GM18870 (cell line): ENCODE data around the gene ULK4.
"Not testable (repeated sequence)": the region's sequence is repeated elsewhere in the genome, so short reads cannot be mapped to it uniquely, and the experiment has no call there.

Experiments
- ATAC-seq: cut with Tn5 transposase; IDR thresholded peaks from one replicate; pipeline ENCODE4 v1.9.1; 2021; ENCODE audit warnings: moderate library complexity; ENCODE audit not compliant: unreplicated experiment

The ULK4 gene

DNA sequence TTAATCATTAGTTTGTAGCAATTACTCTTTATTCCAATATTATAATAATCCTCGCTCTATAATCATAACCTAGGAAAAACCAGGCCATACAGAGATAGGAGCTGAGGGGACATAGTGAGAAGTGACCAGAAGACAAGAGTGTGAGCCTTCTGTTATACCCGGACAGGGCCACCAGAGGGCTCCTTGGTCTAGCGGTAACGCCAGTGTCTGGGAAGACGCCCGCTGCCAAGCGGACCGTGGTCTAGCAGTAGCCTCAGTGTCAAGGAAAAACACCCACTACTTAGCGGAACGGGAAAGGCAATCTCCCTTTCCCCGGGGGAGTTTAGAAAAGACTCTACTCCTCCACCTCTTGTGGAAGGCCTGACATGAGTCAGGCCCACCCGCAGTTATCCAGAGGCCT lies 266.1 kb downstream of the ULK4 start:
- ATAC-seq, result not testable (repeated sequence)

DNA sequence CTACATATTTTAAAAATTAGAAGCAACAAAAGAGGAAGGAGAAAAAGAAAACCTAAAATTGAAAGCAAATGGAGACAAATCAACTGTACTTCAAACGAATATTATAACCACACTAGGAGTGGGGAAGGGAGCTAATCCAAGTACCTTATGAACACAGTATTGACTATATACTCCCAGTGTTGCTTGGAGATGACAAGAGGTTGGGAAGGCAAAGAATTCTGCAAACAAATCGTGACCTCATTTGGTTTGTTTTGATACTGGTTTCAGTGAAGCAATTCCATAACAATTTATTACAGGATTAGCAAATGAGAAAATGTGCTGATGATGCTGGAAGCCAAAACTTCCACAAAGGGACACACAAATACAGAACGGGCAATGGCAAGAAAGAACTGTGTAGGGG lies 268.1 kb downstream of the ULK4 start:
- no peak for ATAC-seq

DNA sequence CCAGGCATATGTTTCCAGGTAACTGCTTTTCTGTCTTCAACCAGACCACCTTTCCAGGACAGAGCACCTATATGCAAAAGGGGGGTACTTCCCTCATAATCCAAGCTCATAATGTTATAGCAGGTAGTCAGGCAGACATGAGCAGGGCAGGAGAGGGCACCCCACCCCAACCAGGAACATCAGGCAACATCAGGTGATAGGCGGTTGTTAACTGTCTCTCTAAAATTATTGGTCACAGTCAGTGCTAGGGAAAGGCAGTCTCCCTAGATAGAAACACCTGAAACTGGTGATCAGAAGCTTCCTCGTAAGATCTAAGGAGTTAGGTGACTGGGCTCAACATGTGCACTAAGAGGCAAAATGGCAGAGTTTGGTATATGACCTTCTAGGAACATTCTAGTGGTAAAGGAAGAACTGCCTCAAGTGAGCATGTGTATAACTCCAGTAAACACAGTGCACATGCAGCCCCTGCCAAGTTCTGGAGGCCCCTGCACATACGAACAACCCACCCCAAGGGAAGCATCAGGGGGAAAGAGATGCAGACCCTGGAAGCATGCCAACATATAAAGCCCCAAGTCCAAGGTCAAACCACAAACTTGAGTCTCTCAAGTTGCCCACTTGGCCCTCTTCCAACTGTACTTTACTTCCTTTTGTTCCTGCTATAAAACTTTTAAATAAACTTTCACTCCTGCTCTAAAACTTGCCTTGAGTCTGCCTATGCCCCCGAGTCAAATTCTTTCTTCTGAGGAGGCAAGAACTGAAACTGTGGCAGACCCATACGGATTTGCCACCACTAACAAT lies 270.9 kb downstream of the ULK4 start:
- ATAC-seq, result no peak

DNA sequence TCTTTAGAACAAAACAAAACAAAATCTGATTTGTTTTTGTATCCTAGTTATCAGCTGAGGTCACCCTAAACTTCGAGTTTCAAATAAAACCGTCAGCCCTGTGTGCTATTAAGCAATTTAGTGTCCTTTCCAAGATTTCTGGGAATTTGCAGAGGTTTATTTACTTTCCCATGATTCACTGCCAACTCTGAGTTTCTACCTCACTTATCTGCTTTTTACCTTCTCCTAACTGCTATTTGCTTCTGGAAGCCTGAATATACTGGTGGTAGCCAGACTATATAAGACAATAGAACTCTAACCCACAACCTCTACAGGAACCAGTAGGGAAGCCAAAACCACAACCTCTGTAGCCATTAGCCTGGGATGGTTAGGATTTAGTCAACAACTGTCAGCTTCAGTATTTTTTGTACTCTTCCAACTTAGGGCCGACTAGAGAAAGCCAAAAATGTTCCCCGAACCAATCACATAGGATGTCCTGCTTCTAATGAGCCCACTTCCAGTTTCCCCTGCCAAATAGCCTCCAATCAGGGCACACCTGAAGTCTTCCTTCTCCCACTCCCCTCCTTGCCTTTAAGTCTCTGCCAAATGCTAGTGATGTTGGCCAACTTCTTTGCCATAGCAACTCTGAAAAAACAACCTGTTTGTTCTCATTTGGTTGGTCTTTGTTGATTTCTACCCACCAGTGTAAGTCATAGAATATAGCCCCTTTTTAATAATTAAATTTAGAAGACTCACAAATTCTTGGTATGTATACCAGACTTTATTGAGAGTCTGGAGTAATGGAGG lies 273.1 kb downstream of the ULK4 start:
- no peak for ATAC-seq

DNA sequence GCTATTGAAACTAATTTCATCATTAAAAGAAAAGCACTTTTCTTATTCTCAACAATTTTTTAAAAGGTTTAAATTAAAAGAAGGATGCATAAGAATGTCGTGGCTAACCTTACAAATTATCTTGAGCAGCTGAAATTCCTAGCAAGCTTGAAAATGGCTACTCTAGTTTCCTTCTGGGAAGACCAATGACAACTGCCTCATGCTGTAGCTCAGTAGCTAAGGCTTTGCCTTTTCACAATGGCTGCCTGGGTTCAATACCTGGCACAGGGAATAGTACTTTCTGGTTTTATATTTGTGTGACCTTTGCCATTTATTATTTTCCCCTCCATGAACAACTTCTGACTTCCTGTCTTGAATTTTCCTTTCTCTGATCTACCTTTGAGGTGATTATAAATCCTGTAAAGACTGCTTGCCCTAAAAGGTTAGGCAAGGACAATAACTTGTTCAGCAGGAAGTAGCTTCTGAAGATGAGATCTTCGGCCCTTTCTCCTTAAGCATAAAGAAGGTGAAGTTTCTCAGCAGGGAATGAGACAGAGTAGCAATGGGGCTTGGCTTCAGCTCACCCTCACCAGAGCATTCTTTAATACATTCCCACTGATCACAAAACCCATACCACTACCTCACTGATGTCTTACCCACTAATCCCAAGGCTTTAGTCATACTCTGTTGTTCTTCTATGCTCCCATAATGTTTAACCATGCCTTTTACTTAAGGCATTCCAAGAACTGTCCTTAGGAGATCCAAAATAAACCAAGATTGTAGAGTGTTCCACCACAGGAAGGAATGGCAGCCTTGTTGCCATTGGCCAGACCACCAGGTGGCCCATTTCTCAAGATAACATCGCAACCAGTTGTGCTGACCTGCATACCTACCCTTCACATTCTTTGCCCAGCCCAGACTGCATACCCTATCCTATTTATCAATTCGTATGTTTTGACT lies 276.8 kb downstream of the ULK4 start:
- ATAC-seq, result no peak

DNA sequence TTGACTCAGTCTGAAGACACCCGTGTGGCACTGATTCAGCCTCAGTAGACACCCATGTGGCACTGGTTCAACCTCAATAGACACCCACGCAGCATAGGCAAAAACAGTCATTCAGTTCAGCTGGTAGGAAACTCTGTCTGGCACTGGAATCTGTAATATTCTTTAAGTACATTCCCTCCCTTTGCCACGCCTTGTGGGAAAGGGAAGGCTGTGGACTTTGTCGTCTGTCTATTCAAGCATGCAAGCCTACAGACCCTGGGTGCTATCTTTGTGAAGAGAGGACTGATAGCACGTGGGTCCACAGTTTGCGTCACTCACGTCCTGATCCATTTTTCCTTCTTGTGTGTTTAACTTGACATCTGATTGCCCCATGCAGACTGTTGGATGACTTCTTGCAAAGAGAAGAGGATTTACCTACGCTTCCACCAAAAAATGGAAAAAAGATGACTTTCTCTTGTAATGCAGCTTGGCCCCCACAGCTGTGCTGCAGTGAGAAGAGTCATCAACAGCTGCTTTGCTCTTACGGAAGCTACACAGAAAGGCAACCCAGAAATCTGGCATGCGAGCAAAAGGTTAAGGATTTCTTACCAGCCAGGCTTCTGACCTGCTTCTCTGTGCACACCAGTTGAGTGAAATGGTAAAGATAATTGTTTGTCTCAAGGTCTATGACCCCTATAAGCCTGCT lies 278.1 kb downstream of the ULK4 start:
- ATAC-seq, result no peak

DNA sequence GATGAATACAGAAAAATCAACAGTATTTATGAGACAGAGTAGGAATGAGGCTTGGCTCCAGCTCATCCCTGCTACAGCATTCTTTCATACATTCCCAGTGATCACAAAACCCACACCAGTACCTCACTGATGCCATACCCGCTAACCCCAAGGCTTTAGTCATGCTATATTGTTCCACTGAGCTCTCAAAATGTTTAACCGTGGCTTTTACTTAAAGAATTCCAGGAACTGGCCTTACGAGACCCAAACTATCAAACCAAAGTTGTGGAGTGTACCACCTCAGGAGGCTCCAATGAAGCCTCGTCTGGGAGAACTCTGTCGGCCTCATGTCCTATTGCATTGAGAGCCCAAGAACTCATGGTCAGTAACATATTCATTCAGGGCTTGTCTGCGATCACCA lies 278.9 kb downstream of the ULK4 start:
- no peak for ATAC-seq

DNA sequence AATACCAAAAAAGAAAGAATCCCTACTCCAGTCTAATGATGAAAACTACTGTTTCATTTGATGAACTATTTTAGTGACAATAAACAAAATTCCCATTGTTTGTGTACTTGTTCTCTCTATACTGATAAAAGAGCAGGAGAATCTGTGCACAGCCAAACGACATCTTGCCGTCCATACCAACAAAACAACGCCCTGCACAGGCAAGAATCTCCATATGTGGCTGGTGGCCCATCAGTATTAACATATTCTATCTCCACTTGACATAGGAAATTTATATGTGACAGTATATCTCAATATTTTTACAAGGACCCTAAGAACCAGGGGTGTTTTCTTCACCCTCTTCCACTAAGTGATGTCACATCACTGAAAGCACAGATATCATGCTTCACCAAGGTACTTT lies 279.5 kb downstream of the ULK4 start:
- no peak for ATAC-seq

DNA sequence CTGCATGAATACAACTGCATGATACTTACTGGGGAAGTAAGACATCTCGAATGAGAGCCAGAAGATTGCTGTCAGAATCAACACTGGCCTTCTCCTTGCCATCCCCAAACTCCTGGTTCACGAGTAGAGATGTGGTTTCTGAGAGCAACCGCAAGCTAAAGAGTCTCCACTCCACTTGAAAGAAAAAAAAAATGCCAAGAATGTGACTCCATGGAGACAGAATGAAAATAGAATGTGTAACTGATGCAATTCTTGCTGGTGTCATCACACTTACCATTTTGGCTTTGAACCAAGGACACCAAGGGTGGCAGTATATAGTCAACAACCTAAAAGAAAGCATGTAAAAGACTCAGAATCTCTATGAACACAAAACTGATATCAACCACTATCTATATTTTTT lies 280.4 kb downstream of the ULK4 start:
- ATAC-seq, result no peak

DNA sequence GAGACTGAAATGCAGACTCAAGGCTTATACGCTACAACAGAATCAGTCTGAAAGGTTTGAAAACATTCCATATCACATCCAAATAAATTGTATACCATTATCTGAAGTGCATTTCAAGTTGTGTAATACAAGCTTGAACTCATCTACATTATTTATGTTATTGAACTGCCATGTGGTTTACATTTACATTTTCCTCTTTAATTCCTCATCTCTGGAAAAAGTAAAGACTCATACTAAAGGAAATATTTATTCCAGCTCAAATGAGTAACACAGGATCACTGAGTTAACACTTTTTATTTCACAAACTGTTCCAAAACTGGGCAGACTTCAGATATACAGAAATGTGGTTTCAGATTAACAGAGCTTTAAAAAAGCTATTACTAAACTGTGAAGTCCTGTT lies 282.5 kb downstream of the ULK4 start:
- no peak for ATAC-seq

DNA sequence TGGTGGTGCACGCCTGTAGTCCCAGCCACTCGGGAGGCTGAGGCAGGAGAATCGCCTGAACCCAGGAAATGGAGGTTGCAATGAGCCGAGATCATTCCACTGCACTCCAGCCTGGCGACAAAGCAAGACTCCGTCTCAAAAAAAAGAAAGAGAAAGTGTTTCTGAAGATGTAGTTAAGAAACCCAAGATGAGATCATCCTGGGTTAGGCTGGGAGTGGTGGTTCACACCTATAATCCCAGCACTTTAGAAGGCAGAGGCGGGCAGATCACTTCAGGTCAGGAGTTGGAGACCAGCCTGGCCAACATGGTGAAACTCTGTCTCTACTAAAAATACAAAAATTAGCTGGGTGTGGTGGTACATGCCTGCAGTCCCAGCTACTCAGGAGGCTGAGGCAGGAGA lies 286.8 kb downstream of the ULK4 start:
- ATAC-seq, result not testable (repeated sequence)

DNA sequence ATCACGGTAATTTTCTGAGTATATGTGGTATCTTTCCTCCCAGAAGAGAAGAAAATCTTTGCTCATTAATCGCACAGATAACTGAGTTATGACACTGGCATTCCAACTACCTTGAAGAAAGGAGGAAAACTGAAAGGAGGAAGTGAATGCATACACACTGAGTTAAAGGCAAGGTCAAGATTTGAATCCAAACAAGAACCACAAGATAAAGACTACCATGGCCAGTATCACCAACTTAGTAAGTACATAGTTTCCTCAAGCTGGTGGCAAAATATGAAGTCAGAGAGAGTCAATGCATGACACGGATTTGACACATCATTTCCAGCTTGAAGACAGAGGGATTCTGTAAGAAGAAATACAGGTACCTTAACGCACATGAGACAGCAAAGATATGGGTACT lies 287.5 kb downstream of the ULK4 start:
- ATAC-seq, result no peak

DNA sequence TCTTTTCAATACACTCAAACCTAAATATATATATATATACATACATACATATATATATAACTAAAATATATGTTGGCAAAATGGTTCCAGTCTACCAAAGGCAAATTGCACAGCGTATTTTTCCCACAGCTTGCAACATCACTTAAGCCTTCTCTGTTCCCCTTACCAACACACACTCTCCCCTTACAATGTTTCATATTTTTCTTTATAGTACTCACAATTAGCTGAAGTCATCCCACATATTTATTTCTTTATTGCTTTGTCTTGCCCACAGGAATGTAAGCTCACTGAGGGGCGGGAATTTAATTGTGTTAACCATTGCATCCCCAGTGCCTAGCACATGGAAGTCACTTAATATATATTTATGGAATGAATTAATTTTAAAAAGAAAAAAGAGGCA lies 288.3 kb downstream of the ULK4 start:
- ATAC-seq, result no peak

DNA sequence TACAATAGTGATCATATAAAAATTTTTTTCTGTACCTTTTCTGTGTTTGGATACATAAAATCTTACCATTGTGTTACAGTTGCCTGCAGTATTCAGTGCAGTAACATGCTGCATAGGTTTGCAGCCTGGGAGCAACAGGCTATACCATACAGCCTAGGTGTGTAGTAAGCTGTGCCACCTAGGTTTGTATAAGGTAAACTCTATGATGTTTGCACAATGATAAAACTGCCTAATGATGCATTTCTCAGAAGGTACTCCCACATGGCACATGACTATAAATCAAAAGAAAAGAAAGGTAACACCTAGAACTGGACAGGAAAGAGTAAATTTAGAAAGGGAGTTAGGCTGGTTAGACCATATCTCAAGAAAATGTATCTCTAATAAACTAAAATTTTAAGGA lies 293.5 kb downstream of the ULK4 start:
- ATAC-seq, result no peak

DNA sequence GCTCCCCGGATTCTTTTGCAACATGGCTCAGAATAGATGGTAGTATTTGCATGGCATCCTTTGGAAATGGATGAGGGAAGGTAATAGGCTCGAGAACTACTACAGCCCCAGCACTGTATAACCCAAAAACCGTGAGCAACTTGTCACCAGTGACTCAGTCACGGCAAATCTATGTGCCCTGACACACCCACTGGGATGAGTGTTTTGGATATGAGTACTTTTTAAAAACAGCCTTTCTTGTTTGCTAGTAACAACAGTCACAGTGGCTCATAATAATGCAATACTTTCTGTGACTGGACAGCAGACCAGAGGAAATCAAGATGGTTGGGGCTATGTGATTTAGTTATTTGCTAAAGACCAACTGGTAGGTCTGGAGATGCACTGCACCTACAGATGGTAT lies 299.6 kb downstream of the ULK4 start:
- no peak for ATAC-seq

DNA sequence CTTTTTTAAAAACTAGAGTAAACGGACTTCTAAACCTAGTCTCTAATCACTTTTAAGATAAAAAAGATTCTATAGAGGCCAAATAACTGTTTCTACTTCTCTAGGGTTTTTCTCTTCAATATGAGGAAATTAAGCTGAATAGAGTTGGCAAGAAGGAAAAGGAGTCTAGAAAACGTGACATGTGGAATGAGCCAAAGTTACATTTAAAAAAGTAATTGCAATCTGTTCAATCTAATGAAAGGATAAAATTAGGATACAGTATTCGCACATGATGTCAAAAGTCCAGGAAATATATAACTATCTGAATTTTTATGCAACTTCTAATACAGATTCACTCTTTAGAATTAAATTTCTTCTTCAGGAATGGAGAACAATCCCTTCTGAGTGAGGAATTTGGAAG lies 300.1 kb downstream of the ULK4 start:
- no peak for ATAC-seq

DNA sequence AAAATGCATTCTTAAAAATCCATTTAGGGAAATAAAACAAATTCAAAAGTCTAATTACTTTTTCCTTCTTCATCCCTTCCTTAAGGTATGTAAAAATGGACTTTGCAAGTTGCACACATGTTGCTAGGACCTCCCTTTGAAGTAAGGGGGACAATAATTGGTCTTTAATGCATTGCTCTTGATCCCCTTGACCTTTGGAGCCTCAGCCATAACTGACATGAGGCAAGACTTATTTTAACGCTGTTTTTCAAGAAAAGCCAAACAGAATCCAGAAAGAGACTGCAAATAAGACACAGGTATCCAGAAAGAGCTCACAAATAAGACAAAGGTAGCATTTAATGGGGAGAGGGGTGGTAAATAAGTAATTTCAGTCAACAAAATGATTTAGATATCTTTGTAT lies 301.4 kb downstream of the ULK4 start:
- ATAC-seq, result no peak

DNA sequence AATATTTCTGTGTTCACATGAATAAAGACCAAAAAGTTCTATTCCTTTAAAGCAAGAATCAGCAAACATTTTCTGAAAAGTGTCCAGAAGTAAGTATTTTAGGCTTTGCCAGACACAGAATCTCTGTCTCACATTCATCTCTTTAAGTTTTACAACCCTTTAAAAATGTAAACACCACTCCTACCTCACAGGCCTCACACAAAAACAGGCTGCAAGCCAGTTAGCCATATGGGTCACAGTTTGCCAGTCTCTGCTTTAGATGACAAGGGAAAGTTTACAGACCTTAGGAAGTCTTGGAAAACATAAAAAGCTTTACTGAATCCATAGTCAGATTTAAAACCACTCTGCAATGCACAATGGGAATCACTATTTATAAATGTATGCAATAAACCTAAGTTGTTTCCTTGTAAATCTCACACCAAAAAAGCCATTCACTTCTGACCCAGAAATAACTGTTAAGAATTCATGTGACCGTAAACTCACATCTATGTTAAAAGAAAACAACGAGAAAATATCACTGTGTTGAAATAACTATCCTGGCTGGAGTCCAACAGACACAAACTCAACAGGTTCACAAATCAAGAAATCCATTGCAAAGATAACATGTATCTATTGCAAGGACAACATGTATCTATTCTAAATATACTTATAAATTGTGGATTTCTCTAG lies 308.2 kb downstream of the ULK4 start:
- no peak for ATAC-seq

DNA sequence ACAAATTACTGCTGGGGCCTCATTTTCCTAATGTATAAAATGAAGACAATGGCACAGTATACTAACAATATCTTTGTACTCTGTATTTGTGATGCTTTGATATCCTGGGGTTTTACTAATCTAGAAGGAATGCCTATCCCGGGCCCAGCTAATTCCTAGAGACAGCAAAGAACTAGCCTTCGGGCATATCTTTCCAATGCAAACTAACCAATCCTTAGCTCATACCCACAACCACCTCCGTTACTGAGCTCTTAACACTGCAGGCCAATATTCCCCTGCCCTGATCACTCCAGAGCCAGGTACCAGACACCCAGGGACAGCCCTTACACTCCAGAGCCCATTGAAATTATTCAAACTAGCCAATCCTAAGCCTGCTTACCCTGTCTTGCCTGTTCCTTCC lies 309.0 kb downstream of the ULK4 start:
- no peak for ATAC-seq

DNA sequence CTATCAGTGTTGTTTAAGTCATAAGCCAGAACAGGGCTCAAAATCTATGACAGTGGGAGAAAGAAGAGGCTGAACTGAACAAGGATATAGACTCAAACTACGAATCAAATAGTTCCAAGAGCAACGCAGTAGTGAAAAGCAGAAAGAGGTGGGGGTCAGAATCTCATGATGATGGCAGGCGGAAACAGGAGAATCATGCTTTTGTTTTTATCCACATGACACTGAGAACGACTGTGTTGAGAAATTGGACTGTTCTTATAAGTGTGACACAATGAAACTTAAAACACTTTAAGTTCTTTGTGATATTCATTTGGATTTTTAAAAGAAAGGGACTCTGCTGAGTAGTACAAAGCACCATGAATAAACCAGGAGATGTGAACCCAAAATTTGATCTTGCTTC lies 309.4 kb downstream of the ULK4 start:
- ATAC-seq, result no peak
